Activated T-cell treated with anti-CD3 and anti-CD28 coated beads, Interleukin-2, amount 50 U/mL, for 72 hours (primary cell): ENCODE measurements around the gene OR52E1. TPM values are rescaled to one million over a fixed set of nuclear protein-coding genes. Genes with fewer than 3 reads are reported as not detected.
"Not testable (repeated sequence)": the region's sequence is repeated elsewhere in the genome, so short reads cannot be mapped to it uniquely, and the experiment has no call there.

ENCODE experiments used
- ATAC-seq, 2 donors: fragments of 150-1000 bp; cut with Tn5 transposase; replicated peaks in 1 of 2; 2 replicates each; pipeline ENCODE4 v1.10.0; 2021; ENCODE audit warnings: moderate library complexity in 2 of 2, mild to moderate bottlenecking in 1 of 2
- DNase-seq, 2 donors: peaks; one replicate each; pipeline ENCODE4 v3.0.0; 2021 to 2022; ENCODE audit warnings: mixed read lengths in 1 of 2
- H3K27ac Mint-ChIP-seq: one replicate; pipeline ENCODE4 v1.8.0; 2022; ENCODE audit warnings: mild to moderate bottlenecking, moderate library complexity, mixed read lengths
- H3K27me3 Mint-ChIP-seq: one replicate; pipeline ENCODE4 v1.8.0; 2022; ENCODE audit warnings: low read depth, mixed read lengths
- H3K36me3 Mint-ChIP-seq, 2 donors: one replicate each; pipeline ENCODE4 v1.8.0; 2022; ENCODE audit warnings: mixed read lengths in 2 of 2, mild to moderate bottlenecking in 1 of 2; ENCODE audit not compliant: insufficient read depth in 2 of 2
- H3K4me1 Mint-ChIP-seq: one replicate; pipeline ENCODE4 v1.8.0; 2022; ENCODE audit warnings: low read depth, mixed read lengths
- H3K4me3 Mint-ChIP-seq, 2 donors: one replicate each; pipeline ENCODE4 v1.8.0; 2022; ENCODE audit warnings: mild to moderate bottlenecking in 2 of 2, mixed read lengths in 2 of 2, moderate library complexity in 2 of 2
- H3K9me3 Mint-ChIP-seq, 2 donors: one replicate each; pipeline ENCODE4 v1.8.0; 2022; ENCODE audit warnings: mixed read lengths in 2 of 2
- total RNA-seq, 2 donors: library from RNA; stranded (reverse); gene quantifications; one replicate each; pipeline ENCODE4 v1.2.3, GENCODE V29; 2022

Gene OR52E1
- not detected for total RNA-seq

- H3K9me3 Mint-ChIP-seq, result no peaks in the 10 kb centered on the region
These were observed at the start of gene OR52E1 for GRCh38 chr11:5069272-5069671. TSS of gene OR52E1 (plus strand) at chr11:5069572.

GRCh38 chr11:5021996-5022395 lies 47.4 kb upstream of the OR52E1 start:
- Mint-ChIP-seq H3K4me1 (no peaks in the 10 kb centered on the region), H3K36me3 (peaks cover 2 to 6% of the 10 kb centered on the region in 2 donors), H3K4me3 (no peak overlapping the region), H3K9me3 (peaks cover 9 to 13% of the 10 kb centered on the region in 2 donors), H3K27ac (no peak overlapping the region), H3K27me3 (no peaks in the 10 kb centered on the region)
- no peak for DNase-seq
- ATAC-seq, result no peak

More at GRCh38 chr11:5069272-5069671, at the start of gene OR52E1:
- Mint-ChIP-seq H3K36me3 (no peaks in the 10 kb centered on the region), H3K4me3 (no peak within 1 kb of the TSS), H3K27ac (no peak within 1 kb of the TSS), H3K4me1 (no peaks in the 10 kb centered on the region), H3K27me3 (peaks cover 6% of the 10 kb centered on the region)
- DNase-seq (no peak), ATAC-seq (no peak)

DNA sequence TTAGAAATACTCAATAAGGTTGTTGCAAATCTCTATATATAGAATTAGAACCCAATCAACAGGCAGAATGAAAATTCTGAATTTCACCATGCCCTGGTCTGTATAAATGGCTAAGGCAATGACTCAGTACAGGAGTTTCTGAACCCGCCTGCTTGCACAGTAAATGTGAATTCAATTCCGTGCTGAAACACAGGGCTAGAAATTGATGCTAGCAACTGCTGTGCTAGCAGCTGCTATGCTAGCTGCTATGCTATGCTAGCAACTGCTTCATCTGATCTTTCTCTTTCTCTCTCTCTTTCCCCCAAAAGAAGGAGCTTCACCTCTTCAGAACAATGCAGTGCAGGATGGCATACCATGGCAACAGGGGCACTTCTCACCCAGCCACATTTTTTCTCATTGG lies 32.7 kb upstream of the OR52E1 start:
- H3K27ac Mint-ChIP-seq, result no peak overlapping the region
- no peak overlapping the region for H3K4me3 Mint-ChIP-seq
- no peak for ATAC-seq
- H3K9me3 Mint-ChIP-seq, result no peaks in the 10 kb centered on the region
- no peaks in the 10 kb centered on the region for H3K27me3 Mint-ChIP-seq
- H3K36me3 Mint-ChIP-seq, result no peaks in the 10 kb centered on the region
- no peaks in the 10 kb centered on the region for H3K4me1 Mint-ChIP-seq
- DNase-seq, result no peak

DNA sequence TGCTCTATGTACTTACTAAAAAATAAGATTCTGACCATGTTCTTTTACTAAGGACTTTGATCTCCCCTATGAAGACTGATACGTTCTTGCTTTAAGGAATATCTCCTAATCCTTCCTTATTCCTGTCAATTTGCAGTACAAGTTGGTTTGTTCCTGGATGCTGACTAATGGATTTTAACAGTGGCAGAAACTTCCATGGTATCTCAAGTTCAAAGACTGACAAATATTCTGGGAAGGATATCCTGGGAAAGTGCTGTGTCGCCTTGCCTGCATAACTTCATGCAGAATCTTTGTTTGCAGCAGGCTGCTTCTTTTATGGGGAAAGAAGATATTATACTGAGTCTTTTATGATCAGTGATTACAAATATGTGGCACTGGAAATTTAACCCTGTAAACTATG lies 31.4 kb upstream of the OR52E1 start:
- Mint-ChIP-seq H3K36me3 (no peaks in the 10 kb centered on the region), H3K27ac (no peak overlapping the region), H3K9me3 (no peaks in the 10 kb centered on the region), H3K4me3 (no peak overlapping the region), H3K4me1 (no peaks in the 10 kb centered on the region), H3K27me3 (no peaks in the 10 kb centered on the region)
- ATAC-seq (no peak), DNase-seq (no peak)

GRCh38 chr11:5038341-5038740 lies 31.0 kb upstream of the OR52E1 start:
- no peak for DNase-seq
- Mint-ChIP-seq H3K4me1 (no peaks in the 10 kb centered on the region), H3K36me3 (no peaks in the 10 kb centered on the region), H3K9me3 (no peaks in the 10 kb centered on the region), H3K27me3 (no peaks in the 10 kb centered on the region), H3K27ac (no peak overlapping the region), H3K4me3 (no peak overlapping the region)
- no peak for ATAC-seq

DNA sequence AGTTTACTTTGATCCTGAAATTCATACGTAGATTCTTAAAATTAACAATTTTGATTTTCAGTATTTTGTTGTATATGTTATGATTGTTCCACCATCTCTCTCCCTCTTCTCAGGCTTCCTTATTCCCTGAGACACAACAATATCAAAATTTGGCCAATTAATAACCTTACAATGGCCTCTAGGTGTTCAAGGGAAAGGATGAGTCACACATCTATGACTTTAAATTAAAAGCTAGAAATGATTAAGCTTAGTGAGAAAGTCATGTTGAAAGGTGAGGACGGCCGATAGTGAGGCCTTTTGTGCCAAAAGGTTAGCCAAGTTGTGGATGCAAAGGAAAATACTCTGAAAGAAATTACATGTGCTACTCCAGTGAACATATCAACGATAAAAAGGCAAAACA lies 28.5 kb upstream of the OR52E1 start:
- ATAC-seq, result no peak
- H3K27ac Mint-ChIP-seq, result no peak overlapping the region
- H3K36me3 Mint-ChIP-seq, result no peaks in the 10 kb centered on the region
- no peaks in the 10 kb centered on the region for H3K27me3 Mint-ChIP-seq
- H3K4me1 Mint-ChIP-seq, result no peaks in the 10 kb centered on the region
- DNase-seq, result no peak
- H3K9me3 Mint-ChIP-seq, result no peaks in the 10 kb centered on the region
- no peak overlapping the region for H3K4me3 Mint-ChIP-seq

- no peaks in the 10 kb centered on the region for H3K36me3 Mint-ChIP-seq
- no peak overlapping the region for H3K4me3 Mint-ChIP-seq
- DNase-seq (no peak), ATAC-seq (no peak)
- no peaks in the 10 kb centered on the region for H3K27me3 Mint-ChIP-seq
- no peak overlapping the region for H3K27ac Mint-ChIP-seq
- no peaks in the 10 kb centered on the region for H3K4me1 Mint-ChIP-seq
- no peaks in the 10 kb centered on the region for H3K9me3 Mint-ChIP-seq
These were observed 27.3 kb upstream of the OR52E1 start for GRCh38 chr11:5042091-5042490.

- no peak for ATAC-seq
- Mint-ChIP-seq H3K36me3 (no peaks in the 10 kb centered on the region), H3K9me3 (no peaks in the 10 kb centered on the region), H3K4me1 (no peaks in the 10 kb centered on the region), H3K27ac (no peak overlapping the region), H3K4me3 (no peak overlapping the region), H3K27me3 (no peaks in the 10 kb centered on the region)
- no peak for DNase-seq
These were observed 26.0 kb upstream of the OR52E1 start for GRCh38 chr11:5043380-5043779.

GRCh38 chr11:5046226-5046625 lies 23.1 kb upstream of the OR52E1 start, which contains the start of gene OR52J3:
TSS of gene OR52J3 (plus strand) at chr11:5046526. CDS start at chr11:5046526, 0 bp downstream.
- no peak within 1 kb of the TSS for H3K4me3 Mint-ChIP-seq
- no peak within 1 kb of the TSS for H3K27ac Mint-ChIP-seq
- H3K4me1 Mint-ChIP-seq, result no peaks in the 10 kb centered on the region
- H3K9me3 Mint-ChIP-seq, result no peaks in the 10 kb centered on the region
- ATAC-seq, result no peak
- H3K36me3 Mint-ChIP-seq, result no peaks in the 10 kb centered on the region
- DNase-seq, result no peak
- no peaks in the 10 kb centered on the region for H3K27me3 Mint-ChIP-seq

GRCh38 chr11:5046754-5047330 lies 22.5 kb upstream of the OR52E1 start:
- no peaks in the 10 kb centered on the region for H3K27me3 Mint-ChIP-seq
- no peaks in the 10 kb centered on the region for H3K9me3 Mint-ChIP-seq

DNA sequence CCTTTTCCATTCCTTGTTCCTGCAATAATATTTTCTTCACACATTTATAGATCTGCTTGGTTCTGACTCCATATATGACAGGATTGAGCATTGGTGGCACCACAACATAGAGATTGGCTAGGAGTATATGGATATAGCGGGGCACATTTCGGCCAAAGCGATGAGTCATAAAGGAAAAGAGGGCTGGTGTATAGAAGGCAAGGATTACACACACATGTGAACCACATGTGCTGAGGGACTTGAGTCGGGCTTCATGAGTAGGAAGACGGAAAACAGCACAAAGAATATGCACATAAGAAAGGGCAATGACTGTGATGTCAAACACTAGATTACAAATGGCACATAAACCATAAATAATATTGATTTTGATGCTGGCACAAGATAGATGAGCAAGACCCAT lies 10.7 kb upstream of the OR52E1 start:
- not testable (repeated sequence) for H3K9me3 Mint-ChIP-seq, H3K4me3 Mint-ChIP-seq, H3K27me3 Mint-ChIP-seq, ATAC-seq, DNase-seq, H3K27ac Mint-ChIP-seq, H3K4me1 Mint-ChIP-seq, H3K36me3 Mint-ChIP-seq

More at GRCh38 chr11:5046754-5047330, 22.5 kb upstream of the OR52E1 start:
- H3K4me1 Mint-ChIP-seq, result no peaks in the 10 kb centered on the region
- DNase-seq (no peak), ATAC-seq (no peak)
- no peak overlapping the region for H3K27ac Mint-ChIP-seq
- no peak overlapping the region for H3K4me3 Mint-ChIP-seq
- no peaks in the 10 kb centered on the region for H3K36me3 Mint-ChIP-seq

DNA sequence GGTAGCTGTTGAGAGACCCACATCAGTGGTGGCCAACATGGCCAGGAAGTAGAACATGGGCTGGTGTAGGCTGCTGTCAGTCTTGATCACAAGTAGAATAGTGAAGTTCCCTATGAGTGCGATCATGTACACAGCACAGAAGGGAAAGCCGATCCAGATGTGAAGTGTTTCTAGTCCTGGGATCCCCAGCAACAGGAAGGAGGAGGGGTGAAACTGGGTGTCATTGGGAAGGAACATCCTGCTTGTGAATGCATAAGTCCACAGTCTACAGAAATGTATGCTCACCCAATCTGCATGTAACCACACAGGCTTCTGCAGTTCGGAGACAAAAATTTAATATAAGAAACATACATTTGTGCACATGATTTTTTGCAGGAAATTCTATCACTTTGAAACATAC lies 10.0 kb upstream of the OR52E1 start, which contains the start of gene OR52E2:
TSS of gene OR52E2 (minus strand) at position 237 of the 400 bp plus-strand sequence. CDS start at position 237, 0 bp downstream.
- Mint-ChIP-seq H3K4me1 (no peaks in the 10 kb centered on the region), H3K36me3 (no peaks in the 10 kb centered on the region), H3K27me3 (peaks cover 5% of the 10 kb centered on the region), H3K27ac (no peak within 1 kb of the TSS), H3K4me3 (no peak within 1 kb of the TSS), H3K9me3 (peaks cover 2 to 3% of the 10 kb centered on the region in 2 donors)
- DNase-seq (no peak), ATAC-seq (no peak)

DNA sequence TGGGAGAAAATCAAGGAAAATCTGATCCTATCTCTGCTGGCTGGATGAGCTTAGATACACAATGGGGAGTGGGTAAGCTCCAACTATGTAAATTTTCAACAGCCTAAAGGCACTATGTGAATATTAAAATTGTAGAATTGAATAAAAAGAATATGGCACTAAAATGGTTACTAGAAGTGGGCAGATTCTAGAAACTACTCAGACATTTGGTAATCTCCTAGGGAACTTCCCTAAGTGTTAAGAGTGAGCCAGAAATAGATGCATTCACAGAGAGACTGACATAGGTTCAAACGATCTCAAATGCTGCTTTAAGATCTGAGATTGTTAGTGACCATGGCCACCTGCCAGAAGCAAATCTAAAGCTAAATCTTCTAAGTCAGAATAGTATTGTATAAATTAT lies 4.3 kb upstream of the OR52E1 start:
- no peak overlapping the region for H3K4me3 Mint-ChIP-seq
- no peak overlapping the region for H3K27ac Mint-ChIP-seq
- no peak for ATAC-seq
- peaks cover 10% of the 10 kb centered on the region for H3K27me3 Mint-ChIP-seq
- no peaks in the 10 kb centered on the region for H3K9me3 Mint-ChIP-seq
- DNase-seq, result no peak
- H3K36me3 Mint-ChIP-seq, result no peaks in the 10 kb centered on the region
- no peaks in the 10 kb centered on the region for H3K4me1 Mint-ChIP-seq

GRCh38 chr11:5071799-5072198 lies 2.4 kb downstream of the OR52E1 start:
- Mint-ChIP-seq H3K4me3 (no peak overlapping the region), H3K9me3 (no peaks in the 10 kb centered on the region), H3K36me3 (no peaks in the 10 kb centered on the region), H3K27me3 (no peaks in the 10 kb centered on the region), H3K4me1 (no peaks in the 10 kb centered on the region), H3K27ac (no peak overlapping the region)
- no peak for DNase-seq
- ATAC-seq, result no peak
